Skeletal muscle cell (primary cell): Measurements from ENCODE around the gene TJP1.
"Not testable (repeated sequence)": the region's sequence is repeated elsewhere in the genome, so short reads cannot be mapped to it uniquely, and the experiment has no call there.

Experiments
- DNase-seq: peaks from one replicate; pipeline ENCODE4 v3.0.0-alpha.2; 2010; ENCODE audit warnings: low read depth
- H3K4me3 ChIP-seq: 2 replicates; pipeline ENCODE4 v1.5.1; 2011; ENCODE audit warnings: low read depth, mild to moderate bottlenecking, control low read depth, low read length, moderate library complexity

Gene TJP1

GRCh38 chr15:29674661-29675533 is 147.4 kb downstream of the TJP1 start:
- no peak for DNase-seq
- H3K4me3 ChIP-seq: peak overlapping the region; percentile 57

DNA sequence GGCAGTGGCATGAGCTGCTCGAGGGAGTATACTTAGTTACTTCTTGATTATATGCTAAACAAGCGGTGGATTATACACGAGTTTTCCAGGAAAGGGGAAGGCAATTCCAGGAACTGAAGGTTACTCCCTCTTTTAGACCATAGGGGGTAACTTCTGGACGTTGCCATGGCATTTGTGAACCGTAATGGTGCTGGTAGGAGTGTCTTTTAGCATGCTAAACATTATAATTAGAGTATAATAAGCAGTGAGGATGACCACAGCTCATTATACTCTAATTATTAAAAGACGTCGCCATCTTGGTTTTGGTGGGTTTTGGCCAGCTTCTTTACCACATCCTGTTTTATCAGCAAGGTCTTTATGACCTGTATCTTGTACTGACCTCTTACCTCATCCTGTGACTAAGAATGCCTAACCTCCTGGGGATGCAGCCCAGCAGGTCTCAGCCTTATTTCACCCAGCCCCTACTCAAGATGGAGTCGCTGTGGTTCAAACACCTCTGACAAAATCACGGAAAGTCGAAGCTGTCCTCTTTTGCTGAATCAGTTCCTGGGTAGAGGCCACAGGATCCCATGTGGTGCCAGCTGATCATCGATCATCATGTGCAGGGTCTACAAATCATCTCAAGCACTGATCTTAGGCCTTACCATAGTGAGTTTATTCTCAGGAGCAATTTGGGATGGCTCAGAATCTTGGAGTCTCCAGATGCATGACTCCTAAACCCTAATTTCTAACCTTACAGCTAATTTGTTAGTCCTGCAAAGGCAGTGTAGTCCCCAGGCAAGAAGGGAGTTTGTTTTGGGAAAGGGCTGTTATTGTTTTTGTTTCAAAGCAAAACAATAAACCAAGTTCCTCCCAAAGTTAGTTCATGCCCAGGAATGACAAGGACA is 149.1 kb downstream of the TJP1 start:
- DNase-seq: no peak
- no peak overlapping the region for H3K4me3 ChIP-seq

- H3K4me3 ChIP-seq: no peak overlapping the region
- no peak for DNase-seq
Measured at GRCh38 chr15:29672446-29672845, 149.8 kb downstream of the TJP1 start.

GRCh38 chr15:29672046-29672445 is 150.2 kb downstream of the TJP1 start:
- not testable (repeated sequence) for DNase-seq, H3K4me3 ChIP-seq

DNA sequence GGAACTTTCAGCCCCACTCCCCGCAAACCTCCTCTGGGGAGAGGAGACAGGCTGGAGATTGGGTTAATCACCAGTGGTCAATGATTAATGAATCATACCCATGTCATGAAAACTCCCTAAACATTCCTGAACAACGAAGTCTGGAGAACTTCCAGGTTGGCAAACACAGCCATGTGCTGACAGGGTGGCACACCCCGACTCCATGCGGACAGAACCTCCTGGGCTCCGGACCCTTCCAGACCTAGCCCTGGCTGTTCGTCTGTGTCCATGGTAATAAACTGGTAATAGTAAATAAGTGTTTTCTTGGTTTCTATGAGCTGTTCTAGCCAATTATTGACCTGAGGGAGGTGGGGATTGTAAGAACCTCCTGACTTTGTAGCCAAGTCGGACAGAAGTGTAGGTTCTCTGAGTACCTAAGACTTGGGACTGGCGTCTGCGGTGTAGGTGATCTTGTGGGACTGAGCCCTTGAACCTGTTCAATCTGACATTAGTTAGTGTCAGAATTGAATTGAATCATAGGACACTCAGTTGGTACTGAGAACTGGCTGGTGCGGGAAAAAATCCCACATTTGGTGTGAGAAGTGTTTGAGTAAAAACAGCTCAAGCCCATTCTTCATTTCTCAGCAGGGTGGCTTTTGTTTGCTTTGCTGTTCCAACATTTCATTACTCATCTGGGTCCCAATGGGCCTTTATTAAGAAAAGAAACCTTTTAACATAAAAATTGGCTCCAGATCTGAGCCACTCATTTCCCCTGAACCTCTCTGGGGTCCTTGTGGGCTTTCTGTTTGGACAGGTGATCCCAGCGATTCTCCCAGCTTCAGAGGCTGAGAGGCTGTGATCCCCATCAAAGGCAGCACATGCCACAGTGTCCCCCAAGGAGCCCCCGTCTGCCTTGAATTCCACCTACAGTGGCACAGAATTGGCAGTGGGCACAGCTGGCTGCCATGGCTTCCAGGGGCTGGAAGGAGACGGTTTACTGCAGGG is 151.0 kb downstream of the TJP1 start:
- DNase-seq: peak; percentile 69
- no peak overlapping the region for H3K4me3 ChIP-seq

DNA sequence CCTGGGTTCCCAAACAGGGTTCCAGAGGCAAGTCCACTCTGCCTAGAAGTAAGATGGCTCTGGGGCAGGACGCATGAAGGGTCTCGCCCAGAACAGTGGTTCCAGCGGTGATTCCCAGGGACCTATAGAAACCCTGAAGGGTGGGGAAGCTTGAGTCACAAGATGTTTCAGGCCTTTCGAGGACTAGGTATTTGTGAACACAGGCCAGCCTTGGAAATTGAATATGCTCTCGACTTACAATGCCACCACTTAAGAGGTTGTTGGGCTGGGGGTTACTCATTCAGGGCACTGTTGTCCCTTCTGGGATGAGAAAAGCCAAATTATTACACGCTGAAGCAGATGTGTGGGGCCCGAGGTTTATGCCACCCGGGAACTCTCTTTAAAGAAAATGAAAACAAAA is 152.0 kb downstream of the TJP1 start:
- H3K4me3 ChIP-seq: no peak overlapping the region
- DNase-seq: no peak

GRCh38 chr15:29669823-29670222 is 152.4 kb downstream of the TJP1 start:
- DNase-seq: no peak
- H3K4me3 ChIP-seq: no peak overlapping the region

GRCh38 chr15:29668120-29668602 is 154.1 kb downstream of the TJP1 start:
- DNase-seq: no peak
- no peak overlapping the region for H3K4me3 ChIP-seq

DNA sequence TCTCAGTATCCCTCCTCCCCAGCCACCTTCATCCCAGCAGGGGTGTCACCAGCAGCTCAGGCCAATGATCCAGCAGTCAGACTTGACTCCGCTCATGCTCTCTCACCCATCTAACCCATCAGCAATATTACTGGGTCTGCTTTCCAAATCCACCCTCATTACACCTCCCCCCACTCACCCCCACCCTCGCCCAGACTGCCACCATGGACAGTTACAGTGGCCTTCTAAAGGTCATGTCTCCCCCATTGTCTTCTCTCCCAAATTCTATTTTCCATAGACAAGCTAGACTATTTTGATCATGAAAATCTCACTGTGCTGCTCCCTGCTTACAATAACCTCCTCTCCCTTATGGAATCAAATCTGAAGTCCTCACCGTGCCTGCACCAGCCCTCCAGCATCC is 156.0 kb downstream of the TJP1 start:
- no peak for DNase-seq
- no peak overlapping the region for H3K4me3 ChIP-seq

GRCh38 chr15:29665444-29666003 is 156.7 kb downstream of the TJP1 start:
- DNase-seq: no peak
- H3K4me3 ChIP-seq: no peak overlapping the region

DNA sequence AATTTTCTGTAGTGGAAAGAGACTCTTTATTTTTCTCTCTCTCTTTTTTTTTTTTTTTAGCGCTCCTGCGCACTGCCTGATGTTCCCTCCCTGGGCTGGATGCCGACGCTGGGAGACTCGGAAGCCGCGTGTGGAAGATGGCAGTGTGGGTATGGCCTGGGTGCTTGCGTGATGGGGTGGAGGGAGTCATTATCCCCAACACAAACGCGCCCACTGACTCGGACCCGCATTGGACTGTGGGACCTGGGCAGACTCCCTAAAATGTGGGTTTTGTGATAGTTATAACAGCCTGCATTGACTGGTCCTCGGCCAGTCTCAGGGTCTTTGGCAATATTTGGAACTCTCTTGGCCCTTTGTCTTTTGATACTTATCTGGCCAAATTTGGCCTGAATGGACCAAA is 157.9 kb downstream of the TJP1 start:
- DNase-seq: no peak
- no peak overlapping the region for H3K4me3 ChIP-seq

- not testable (repeated sequence) for DNase-seq, H3K4me3 ChIP-seq
Measured at GRCh38 chr15:29657476-29657817, 164.8 kb downstream of the TJP1 start.

GRCh38 chr15:29656636-29657475 is 165.4 kb downstream of the TJP1 start:
- no peak for DNase-seq
- H3K4me3 ChIP-seq: no peak overlapping the region

DNA sequence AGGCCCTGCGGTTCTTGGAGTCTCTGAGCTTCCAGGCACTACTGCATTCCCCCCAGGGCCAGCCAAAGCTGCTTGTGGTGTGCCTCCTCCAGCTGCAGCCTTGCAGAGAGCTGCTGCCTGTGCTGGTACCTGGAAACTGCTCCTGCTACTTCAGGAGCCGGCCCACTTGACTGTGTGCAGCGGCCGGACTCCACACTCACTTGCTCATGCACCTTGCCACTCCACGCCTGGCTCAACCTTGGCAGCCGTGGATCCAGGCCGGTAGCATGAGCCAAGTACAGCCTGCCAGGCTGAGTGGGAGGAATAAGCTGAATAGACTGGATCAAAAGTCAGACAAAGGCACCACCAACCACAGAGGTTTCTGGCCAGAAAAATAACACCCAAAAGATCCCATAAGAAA is 169.7 kb downstream of the TJP1 start:
- H3K4me3 ChIP-seq: no peak overlapping the region
- DNase-seq: no peak

- no peak for DNase-seq
- no peak overlapping the region for H3K4me3 ChIP-seq
Measured at GRCh38 chr15:29651476-29652233, 170.6 kb downstream of the TJP1 start.
